D341Med (cell line): ENCODE data around the gene MGAM2.
A peak's percentile ranks its signal among the peaks of the same experiment; 100 is the strongest.

ENCODE experiments used
- DNase-seq: peaks from one replicate; pipeline ENCODE4 v3.0.0; 2012; ENCODE audit warnings: low spot score

The MGAM2 gene

DNA sequence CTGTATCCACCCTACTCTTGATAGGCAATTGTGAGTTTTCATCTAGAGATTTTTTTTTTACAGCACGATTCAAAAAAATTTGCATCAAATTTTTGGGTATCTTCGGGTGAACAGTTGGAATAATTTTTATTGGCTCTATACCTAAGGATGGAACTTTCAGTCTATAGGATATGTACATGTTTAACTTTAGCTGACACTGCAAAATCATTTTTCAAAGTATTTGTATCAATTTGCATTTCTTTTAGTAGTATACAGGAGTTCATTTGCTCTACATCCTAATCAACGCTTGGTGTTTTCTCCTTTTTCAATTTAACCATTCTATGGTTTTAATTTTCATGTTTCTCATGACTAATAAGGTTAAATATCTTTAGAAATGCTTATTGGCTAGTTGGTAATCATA, 11.7 kb downstream of the MGAM2 start:
- no peak for DNase-seq

DNA sequence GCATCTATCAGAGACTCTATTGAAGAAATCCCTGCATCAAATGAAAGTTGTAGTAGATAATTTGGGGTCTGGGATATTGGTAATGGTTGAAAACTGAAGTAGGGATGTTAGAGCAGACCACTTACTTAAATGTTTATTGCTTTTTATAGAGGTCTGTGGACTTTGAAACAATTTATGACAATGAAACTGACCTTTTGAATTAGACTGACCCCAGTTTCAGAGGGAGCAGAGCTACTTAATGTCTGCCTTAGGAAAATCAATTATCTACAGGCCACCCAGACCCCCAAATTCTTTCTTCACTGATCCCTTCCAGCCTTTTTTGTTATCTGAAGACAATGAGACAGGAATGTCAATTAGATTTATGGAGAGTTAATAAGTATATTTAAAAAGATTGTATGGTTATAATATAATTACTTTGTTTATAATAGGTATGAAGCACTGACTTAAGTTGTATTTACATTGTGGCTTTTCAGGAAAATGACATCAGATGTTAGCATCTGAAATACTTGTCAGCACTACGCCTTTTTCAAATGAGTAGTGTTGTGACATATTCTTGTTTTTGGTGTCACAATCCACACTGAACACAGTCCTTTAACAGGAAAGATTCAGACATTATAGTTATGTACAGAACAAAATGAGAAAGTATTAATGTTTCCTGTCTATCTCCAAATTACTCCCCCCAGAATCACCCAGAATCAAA, 13.9 kb downstream of the MGAM2 start:
- DNase-seq, result no peak

DNA sequence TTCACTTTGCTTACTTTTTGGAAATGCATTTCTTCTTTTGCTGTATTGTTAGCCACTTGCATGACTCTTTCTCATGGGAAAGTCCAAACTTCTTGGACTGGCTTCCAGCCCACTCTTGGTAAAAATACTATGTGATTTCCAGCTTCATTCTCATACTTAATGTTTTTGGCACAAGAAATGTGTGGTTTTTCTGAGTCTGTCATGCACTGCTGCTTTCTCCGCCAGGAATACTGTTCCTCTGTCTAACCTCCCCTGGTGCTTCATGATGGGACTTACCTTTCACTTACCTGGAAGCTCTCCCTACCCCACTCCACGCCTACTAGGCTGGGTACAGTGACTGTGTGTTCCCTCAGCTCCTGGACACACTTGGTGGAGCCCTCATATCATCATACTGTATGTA, 18.7 kb downstream of the MGAM2 start:
- no peak for DNase-seq

DNA sequence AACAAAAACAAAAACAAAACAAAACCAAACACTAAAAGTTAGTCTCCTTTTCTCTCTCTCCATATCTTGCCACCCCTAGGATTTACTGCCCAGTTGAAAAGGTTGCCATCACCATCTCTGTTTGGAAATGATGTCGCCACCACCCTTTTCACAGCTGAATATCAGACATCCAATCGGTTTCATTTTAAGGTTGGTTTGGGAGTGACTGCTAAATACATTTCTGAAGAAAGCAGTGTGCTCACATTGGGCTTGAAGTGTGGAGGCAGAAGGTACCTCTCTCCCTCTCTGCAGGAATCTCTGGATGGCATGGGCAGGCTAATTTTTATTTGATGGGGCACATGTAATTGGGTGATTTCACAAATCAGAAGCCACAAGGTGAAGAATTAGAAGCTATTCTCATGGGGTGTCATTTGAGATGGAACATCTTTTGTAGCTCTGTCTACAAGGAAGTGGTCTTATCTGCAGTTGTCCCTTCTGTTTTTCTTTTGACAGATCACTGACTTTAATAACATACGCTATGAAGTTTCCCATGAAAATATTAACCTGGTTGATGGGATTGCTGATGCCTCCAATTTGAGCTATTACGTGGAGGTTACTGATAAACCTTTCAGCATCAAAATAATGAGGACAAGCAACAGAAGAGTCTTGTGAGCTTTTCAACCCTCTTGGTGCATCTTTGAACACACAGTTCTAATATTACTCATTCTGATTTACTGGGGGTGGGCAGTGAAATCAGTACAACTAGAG, 20.1 kb downstream of the MGAM2 start:
- DNase-seq, result no peak

DNA sequence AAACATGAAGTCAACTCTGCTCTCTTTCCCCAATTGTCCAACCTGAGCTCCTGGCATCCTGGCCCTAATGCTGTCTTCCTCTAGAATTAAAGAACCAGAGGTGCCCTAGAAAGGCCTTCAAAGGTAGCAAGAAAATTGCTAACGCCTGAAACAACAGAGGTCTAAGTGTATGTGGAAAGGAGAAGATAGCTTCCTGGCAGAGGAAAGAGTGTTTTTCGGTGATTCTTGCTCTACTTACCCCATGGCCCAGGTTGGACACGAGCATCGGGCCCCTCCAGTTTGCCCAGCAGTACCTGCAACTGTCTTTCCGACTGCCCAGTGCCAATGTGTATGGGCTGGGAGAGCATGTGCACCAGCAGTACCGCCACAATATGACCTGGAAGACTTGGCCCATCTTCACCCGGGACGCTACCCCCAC, 22.2 kb downstream of the MGAM2 start:
- no peak for DNase-seq

DNA sequence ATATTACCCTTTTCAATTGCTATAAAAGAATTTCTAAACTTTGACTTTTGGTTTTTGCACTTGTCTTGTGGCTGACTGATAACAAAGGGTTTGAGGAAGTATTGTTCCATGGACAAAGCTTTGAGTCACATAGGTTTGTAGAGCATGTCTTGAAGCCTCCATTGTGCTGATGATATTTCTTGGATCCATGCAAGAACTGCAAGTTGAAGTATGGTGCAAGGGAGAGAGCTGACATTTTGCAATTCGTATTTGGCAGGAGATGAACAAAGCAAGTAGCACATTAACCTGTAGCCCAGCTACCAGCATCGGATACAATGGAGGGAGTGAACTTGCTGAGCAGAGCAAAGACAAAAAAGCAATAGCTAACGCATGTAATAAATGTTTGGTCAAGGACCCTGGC, 23.4 kb downstream of the MGAM2 start:
- DNase-seq, result no peak

DNA sequence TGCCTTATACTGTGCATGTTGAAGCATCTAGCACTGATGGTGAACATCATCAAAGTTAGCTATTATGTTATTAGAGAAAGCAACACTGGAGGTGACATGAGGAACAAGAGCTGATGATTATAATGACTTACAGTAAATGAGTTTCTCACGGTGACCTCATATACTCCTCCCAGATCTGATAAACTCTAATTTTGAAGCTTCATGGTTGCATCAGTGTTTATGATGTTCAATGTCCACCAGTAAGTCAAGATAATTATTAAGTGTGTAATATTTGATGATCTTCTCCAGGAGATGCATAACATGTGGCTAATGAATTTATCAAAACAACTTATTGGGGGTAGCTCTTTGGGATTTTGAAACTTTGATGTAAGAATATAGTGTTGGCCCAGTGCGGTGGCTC, 27.5 kb downstream of the MGAM2 start:
- DNase-seq, result no peak

DNA sequence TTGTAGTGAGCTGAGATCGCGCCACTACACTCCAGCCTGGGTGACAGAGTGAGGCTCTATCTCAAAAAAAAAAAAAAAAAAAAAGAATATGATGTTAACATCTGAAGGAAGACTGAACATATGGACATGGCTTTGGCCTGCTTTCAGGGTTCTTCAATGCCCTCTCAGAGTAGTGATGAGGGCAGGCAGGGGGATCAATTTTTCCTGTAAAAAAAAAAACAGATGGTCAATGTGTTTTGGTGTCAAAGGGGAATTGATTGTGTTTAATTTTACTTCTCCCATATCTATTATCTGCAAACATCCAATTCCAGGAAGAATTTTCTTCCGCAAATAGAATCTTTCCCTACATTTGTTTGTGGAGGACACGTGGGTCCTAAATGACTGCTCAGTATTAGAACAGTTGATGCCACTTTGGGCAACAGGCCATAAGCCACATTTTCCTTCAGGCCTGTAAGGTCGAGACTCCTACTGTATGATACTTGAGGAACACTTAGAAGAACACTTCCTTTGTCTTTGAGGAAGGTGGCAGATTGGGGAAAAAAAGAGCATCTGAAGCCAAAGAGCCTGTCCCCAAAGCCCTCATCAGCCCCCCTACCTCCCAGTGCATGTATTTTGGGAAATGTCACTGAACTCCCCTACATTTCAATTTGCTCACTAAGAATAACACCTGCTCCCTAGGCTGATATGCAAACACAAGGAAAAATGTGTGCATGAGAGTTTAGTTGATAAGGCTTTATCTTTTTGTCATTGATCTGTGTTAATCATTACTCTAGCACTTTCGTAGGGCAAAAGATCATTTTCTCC, 28.3 kb downstream of the MGAM2 start:
- DNase-seq, result no peak

DNA sequence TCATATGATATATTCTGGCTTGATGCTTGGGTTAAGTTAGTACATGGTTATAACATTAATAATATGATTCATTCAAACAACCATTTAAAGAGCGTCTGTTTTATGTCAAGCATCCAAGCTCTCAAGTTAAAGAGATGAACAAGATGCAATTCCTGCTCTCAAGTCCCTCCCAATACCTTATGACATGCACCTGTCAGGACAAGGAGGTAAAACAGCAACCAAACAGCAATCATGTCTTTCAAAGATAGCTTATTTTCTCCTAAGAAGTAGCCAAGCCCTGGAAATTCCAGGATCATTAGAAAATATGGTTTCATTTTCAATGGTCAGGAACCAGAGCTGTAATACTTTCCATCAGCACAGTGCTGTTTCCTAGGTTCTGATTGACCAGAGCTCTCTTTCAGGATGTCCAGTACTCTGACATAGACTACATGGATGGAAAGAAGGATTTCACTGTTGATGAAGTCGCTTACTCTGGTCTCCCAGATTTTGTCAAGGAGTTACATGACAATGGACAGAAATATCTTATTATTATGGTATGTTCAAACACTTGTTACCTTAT, 29.0 kb downstream of the MGAM2 start:
- DNase-seq, result no peak

DNA sequence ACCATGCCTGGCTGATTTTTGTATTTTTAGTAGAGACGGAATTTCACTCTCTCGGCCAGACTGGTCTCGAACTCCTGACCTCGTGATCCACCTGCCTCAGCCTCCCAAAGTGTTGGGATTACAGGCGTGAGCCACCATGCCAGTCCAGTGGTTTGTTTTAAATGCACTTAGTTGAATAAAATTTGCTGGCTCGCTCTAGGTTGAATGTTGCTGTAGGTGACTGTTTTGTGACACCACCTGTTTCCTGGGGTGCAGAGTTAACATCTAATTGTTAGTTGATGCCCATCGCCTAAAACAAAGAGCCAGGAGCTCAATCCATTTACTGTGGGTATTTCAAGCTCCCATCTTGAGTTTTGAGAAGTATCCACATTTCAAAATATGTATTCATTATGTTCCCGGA, 31.2 kb downstream of the MGAM2 start:
- no peak for DNase-seq

DNA sequence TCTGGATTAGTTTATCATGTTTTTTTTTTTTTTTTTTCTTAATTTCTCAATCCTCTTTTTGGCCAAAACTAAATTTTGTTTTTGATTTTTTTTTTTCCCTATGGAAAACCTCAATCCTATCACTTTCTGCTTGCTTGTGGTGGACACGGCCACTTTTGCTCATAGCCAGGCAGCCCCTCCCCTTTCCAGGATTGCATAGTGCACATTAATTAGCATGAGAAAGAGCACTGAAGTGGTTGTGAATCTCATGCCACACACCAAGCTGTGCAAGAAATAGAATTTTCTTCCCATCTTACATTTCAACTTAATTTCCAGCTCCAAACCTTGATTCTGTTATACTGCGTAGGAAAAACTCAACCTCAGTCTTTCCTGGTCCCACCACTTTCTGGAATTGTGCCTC, 34.6 kb downstream of the MGAM2 start:
- no peak for DNase-seq

DNA sequence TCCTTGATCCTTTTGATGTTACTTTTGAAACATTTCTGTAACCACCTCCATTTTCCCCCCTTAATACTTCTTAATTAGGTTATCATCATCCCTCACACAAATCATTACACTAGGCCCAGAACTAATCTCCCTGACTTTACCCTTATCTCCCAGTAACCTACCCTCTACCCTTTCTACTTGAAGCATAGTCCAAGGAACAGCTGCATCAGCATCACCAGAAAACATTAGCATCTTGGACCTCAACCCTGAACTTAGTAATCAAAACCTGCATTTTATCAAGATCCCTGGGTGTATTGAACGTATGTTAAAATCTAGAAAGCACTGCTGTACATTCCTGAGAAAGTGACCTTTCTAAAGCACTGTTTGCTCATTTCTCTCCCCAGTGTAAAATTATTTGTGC, 38.8 kb downstream of the MGAM2 start:
- DNase-seq, result no peak

DNA sequence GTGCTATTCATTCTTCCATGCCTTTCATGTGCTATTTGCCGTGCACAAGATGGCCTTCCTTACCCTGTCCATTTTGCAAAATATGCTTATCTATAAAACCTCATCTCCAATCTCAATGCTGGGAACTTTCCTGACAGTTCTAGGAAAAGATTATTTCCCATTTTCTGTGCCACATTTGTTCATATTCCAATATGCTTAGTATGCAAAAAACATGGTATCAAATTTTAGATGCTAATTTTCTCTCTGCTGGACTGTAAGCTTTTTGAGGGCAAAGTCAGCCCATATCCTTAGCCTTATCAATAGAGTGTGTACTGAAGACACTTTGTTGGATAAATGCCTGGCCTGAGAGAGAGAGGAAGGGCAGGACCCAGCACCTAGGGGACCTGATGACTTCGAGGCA, 39.4 kb downstream of the MGAM2 start:
- no peak for DNase-seq

DNA sequence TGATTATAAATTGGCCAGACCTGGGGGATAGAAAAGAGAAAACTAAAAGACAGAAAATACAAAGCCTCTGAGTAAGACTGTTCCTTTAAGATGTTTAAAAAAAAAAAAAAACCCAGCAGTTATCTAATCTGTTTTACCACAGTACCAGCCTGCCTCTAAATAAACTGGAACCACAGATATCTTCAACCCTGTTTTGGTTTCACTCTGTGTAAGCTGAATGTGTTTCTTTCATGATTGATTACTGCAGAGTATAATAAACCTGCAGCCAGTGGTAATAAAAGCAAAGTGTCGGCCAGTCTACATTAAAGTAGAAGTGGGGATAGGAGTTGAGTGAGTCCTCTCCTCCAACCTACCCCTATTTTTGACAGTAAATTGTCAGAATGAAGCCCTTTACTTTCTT, 40.6 kb downstream of the MGAM2 start:
- no peak for DNase-seq

DNA sequence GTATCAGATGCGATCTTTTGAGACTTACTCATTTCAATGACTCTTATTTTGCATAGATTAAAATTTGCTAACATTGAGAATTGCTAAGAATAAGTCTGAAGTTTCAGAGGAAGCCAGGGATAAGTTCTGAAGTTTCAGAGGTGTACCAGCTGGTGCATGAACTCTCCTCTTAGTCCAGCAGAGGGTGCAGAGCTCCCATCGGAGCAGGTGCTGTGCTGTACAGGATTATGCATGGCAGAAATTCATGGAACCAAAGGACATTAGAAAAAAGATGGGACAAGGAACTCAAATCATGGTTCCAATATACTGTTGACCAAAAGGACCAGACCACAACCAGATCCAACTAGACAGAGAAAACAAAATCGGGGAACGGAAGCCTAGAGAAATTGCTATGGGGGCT, 41.9 kb downstream of the MGAM2 start:
- DNase-seq, result peak; percentile 65

DNA sequence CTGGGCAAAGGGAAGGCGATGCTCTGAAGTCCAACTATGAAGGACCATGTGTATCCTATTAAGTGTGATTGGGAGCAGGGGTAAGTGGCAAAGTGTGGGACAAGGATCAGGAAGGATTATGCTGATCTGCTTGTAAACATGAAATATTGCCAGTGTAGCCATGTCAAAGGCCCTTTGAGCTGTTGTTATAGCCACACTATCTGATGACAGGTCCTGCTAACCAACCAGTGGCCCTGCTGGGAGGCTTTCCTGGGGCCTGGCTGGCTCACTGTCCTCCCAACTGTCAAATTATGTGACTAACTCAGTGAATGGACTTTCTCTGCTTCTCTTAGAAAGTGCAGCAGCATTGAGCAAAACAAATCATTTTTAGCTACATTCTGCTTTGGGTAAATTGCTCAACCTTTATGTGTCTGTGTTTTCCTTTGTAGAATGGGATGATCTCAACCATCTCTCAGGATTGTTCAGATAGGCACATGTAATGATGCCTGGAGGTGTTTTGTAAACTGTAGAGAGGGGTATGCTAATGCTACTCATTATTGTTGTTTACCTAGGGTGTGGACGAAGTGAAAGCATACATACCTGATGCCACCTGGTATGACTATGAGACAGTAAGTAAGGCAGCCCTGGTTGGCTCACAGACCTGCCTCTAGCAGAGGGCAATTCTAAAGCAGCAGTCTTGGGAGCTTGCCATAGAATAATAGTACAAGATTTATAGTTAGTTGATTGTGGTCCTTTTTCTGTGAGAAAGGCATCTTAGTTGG, 47.4 kb downstream of the MGAM2 start:
- no peak for DNase-seq

DNA sequence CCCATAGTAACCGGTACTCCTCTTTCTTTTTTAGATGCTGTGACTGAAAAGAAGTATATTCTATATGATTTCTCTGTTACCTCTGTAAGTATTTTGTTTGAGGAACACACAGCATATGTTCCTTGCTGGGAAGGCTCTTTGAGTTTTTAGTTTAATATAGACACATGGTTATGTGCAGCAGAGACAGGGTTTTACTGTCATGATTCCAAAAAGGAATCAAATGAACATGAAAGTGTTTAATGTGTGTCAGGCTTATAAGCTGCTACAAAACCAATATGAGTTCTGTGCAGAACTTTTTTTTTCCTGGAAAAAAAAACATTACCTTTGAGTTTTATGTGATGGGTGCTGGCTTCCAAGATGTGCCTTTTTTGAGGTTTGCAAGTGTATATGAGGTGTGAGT, 50.4 kb downstream of the MGAM2 start:
- DNase-seq, result no peak

DNA sequence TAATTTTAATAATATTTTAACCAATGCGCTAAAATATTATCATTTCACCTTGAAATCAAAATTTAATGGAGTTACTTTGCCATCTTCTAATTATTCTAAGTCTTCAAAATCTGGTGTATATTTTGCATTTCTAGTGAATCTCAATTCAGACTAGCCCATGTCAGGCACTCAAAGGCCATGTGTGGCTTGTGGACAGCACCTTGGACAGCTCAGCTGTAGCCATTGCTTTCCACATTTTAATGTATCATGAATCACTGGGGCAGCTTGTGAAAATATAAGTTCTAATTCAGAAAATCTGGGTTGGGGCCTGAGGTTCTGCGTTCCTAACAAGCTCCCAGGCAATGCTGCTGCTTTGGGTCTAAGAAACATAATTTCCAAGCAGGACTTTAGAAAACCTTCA, 57.2 kb downstream of the MGAM2 start:
- DNase-seq, result no peak

DNA sequence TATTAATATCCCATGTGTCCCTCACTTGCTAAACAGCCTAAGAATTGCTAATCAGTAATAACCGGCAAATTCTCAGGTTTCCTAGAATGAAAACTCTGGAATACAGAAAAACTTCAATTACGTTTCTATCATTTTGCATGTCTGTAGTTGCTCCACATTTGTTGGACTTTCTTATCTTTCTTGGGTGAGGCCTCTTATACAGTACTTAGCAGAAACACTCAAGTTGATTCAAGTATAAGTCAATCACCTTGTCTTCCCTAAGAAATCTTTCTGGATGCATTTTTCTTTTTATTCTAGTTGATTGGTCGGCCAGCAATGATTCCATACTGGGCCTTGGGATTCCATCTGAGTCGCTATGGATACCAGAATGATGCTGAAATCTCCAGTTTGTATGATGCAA, 61.4 kb downstream of the MGAM2 start:
- DNase-seq, result no peak

DNA sequence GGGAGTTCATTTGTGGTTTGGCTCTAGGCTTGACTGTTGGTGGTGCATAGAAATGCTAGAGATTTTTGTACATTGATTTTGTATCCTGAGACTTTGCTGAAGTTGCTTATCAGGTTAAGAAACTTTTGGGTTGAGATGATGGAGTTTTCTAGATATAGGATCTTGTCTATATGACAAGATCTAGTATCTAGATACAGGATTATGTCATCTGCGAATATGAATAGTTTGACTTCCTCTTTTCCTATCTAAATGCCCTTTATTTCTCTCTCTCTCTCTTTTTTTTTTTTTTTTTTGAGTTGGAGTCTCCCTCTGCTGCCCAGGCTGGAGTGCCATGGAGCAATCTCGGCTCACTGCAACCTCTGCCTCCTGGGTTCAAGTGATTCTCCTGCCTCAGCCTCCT, 62.9 kb downstream of the MGAM2 start:
- no peak for DNase-seq

DNA sequence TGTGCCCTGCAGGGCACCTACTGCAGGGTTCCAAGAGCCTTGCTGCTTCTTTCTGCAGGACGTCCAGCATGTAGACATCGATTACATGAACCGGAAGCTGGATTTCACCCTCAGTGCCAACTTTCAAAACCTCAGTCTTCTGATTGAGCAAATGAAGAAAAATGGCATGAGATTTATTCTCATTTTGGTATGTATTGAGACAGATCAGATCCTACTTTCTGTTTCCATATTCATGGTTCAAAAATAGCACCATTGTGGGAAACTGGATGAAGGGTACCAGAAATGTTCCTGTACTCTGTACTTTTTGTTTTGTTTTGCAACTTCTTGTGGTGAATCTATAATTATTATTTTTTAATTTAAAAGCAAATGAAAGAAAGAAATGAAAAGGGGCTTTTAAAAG, 64.1 kb downstream of the MGAM2 start:
- DNase-seq, result no peak

DNA sequence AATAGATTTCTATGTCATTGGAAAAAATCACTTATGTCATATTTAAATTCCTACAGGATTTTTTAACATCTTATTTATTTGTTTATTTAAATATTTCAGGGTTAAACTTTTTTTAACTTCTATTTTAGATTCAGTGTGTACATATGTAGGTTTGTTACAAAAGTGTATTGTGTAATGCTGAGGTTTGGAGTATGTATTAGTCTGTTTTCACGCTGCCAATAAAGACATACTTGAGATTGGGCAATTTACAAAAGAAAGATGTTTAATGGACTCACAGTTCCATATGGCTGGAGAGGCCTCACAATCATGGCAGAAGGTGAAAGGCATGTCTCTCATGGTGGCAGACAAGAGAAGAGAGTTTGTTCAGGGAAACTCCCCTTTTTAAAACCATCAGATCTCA, 65.4 kb downstream of the MGAM2 start:
- DNase-seq, result no peak
